Right lobe of liver (tissue), 6 donors: Measurements from ENCODE around the gene DDOST. TPM values are rescaled to one million over a fixed set of nuclear protein-coding genes. Genes with fewer than 3 reads are reported as not detected.

Source experiments
- ATAC-seq, 4 donors: fragments of 200-7000 bp; cut with Tn5 transposase; one replicate each; pipeline ENCODE4 v1.9.1; 2020; ENCODE audit warnings: mild to moderate bottlenecking in 4 of 4, moderate library complexity in 4 of 4
- DNase-seq, 3 donors: peaks; one replicate each; pipeline ENCODE4 v3.0.0-alpha.2; 2020
- H3K27ac ChIP-seq, 3 donors: fragments of 200-600 bp; one replicate each; pipeline ENCODE4 v1.8.0; 2022
- H3K27me3 ChIP-seq, 2 donors: fragments of 200-600 bp; one replicate each; pipeline ENCODE4 v1.8.0; 2022
- H3K36me3 ChIP-seq, 4 donors: fragments of 200-600 bp; sonication (generic) in 1 of 4; one replicate each; pipeline versions ENCODE4 v1.5.1 to v1.8.0; 2017 to 2022; ENCODE audit warnings: control low read depth in 1 of 4
- H3K4me1 ChIP-seq, 4 donors: fragments of 200-600 bp; sonication (generic) in 1 of 4; one replicate each; pipeline versions ENCODE4 v1.5.1 to v1.8.0; 2017 to 2022; ENCODE audit warnings: control low read depth in 1 of 4
- H3K4me3 ChIP-seq, 3 donors: fragments of 200-600 bp; one replicate each; pipeline ENCODE4 v1.8.0; 2022
- H3K9me3 ChIP-seq, 4 donors: fragments of 200-600 bp; sonication (generic) in 1 of 4; one replicate each; pipeline versions ENCODE4 v1.5.1 to v1.8.0; 2017 to 2022; ENCODE audit warnings: control low read depth in 1 of 4
- POLR2A ChIP-seq: fragments of 450-650 bp; IDR thresholded peaks from one replicate; pipeline ENCODE4 v1.6.1; 2017; ENCODE audit warnings: antibody characterized with exemption, mild to moderate bottlenecking
- WGBS: methylation state at CpG from one replicate; pipeline ENCODE4 v1.1.6; 2018; ENCODE audit warnings: low coverage, low lambda C conversion rate; ENCODE audit not compliant: insufficient coverage; ENCODE audit errors: missing lambda C conversion rate; 5-methylcytosine and 5-hydroxymethylcytosine counted together
- intact Hi-C, 2 donors: fragments of 100-400 bp; cut with DNase I; formaldehyde crosslinking; loops; one replicate each; pipeline versions ENCODE4 v1.11.2 to v1.14.1; 2022
- total RNA-seq, 6 experiments: library from RNA; depleted of rRNA in 2 of 6; stranded (reverse); fragments of >200 nt in 2 of 6; fragmentation: NEBNext Ultra II Directional in 3 of 6; extraction: Animal tissue kit (Norgen Biotek cat#: 25700) in 3 of 6; gene quantifications; one replicate each; pipeline versions ENCODE4 v1.1.0 to v1.2.4, GENCODE V29; 2016 to 2023
- TF ChIP-seq, protein P1 (sequence below), 4 donors: fragments of 200-600 bp in 3 of 4; fragments of 450-650 bp in 1 of 4; IDR thresholded peaks; one replicate each; pipeline versions ENCODE4 v1.5.1 to v1.8.0; 2016 to 2022; ENCODE audit warnings: antibody characterized with exemption in 4 of 4, mild to moderate bottlenecking in 2 of 4
- donor health status: DM: no; HTN: yes; CAD: no.
- donor health status: DM: no; HTN: no; CAD: no.
- donor health status: DM: no; HTN: no; CAD: no.
- donor health status: DM: no; HTN: yes; CAD: no.
- donor health status: DM: no; HTN: yes; CAD: no.

The DDOST gene
- total RNA-seq, 6 experiments from 2014 or later, result 53.0 to 132 (median 100) TPM

DNA sequence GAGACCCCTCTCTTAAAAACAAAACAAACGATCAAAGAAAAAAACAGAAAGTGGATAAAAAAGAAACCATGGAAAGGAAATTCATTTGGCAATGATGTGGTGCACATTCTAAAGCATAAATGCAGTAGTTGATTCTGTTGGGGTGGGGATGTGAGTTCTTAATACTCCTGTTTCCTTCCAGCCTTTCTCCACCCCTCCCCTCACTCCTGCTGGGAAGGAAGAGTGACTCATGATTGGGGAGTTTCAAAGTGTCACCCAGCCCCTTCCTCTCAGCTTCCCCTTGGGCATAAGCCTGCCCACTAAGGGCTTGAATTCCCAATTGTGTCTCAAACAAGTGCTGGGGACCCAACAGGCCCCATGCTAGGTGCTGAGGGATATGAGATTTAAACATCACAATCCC is 34.6 kb downstream of the DDOST start:
- Histone ChIP-seq H3K4me3 (no peak overlapping the region), H3K27me3 (no peaks in the 10 kb centered on the region), H3K4me1 (no peaks in the 10 kb centered on the region), H3K36me3 (no peaks in the 10 kb centered on the region), H3K27ac (no peak overlapping the region), H3K9me3 (no peaks in the 10 kb centered on the region)
- WGBS, result 38% methylated on average over 1 of the region's 1 CpG
- no peak for TF ChIP-seq POLR2A
- TF ChIP-seq, protein P1, sequence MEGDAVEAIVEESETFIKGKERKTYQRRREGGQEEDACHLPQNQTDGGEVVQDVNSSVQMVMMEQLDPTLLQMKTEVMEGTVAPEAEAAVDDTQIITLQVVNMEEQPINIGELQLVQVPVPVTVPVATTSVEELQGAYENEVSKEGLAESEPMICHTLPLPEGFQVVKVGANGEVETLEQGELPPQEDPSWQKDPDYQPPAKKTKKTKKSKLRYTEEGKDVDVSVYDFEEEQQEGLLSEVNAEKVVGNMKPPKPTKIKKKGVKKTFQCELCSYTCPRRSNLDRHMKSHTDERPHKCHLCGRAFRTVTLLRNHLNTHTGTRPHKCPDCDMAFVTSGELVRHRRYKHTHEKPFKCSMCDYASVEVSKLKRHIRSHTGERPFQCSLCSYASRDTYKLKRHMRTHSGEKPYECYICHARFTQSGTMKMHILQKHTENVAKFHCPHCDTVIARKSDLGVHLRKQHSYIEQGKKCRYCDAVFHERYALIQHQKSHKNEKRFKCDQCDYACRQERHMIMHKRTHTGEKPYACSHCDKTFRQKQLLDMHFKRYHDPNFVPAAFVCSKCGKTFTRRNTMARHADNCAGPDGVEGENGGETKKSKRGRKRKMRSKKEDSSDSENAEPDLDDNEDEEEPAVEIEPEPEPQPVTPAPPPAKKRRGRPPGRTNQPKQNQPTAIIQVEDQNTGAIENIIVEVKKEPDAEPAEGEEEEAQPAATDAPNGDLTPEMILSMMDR (IDR thresholded peaks at IDR 0.05), result no peak
- intact Hi-C loops, result no loop called here
- DNase-seq (no peak), ATAC-seq (no peak)

DNA sequence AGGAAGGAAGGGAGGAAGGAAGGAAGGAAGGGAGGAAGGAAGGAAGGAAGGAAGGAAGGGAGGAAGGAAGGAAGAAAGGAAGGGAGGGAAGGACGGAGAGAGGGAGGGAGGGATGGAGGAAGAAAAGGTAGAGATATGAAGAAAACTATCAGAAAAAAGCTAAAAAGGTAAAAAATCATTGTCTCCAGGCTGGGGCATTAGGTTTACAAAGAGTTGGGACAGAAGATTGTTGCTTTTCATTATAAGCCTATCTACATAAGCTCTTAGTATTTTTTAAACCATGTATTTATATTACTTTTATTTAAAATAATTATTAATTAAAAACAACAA is 35.1 kb downstream of the DDOST start:
- WGBS, result 57% methylated on average over 1 of the region's 1 CpG
- TF ChIP-seq, protein P1 (IDR thresholded peaks at IDR 0.05), result no peak
- no peak for TF ChIP-seq POLR2A
- no peak for ATAC-seq

DNA sequence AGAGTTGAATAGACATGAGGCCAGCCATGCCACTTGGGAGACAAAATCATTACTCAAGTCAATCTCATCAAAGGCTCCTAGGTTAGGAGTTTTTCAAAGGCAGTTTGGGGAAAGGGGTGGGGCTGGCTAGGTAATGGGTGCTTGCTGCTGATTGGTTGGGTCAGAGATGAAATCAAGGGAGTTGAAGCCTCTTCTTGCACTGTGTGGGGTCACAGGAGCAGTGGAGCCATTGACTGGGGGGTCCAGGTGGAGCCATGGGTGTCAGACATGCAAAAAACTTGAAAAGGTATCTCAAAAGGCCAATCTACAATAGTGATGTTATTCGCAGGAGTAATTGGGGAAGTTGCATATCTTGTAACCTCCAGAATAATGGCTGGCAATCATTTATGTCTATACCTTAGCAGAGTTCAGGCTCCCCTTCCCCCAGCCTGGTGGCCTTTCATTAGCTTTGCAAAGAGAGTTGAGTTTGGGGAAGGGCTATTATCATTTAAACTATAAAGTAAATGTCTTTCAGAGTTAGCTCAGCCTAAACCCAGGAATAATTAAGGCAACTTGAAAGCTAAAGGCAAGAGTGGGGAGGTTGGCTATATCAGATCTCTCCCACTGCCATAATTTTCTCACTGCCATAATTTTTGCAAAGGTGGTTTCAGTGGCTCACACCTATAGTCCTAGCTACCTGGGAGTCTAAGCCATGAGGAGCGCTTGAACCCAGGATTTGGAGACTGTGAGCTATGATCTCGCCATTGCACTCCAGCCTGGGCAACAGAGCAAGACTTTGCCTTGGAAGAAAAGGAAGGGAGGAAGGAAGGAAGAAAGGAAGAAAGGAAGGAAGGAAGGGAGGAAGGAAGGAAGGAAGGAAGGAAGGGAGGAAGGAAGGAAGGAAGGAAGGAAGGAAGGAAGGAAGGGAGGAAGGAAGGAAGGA is 35.7 kb downstream of the DDOST start:
- Histone ChIP-seq H3K9me3 (no peaks in the 10 kb centered on the region), H3K4me3 (no peak overlapping the region), H3K27me3 (no peaks in the 10 kb centered on the region), H3K36me3 (no peaks in the 10 kb centered on the region), H3K4me1 (no peaks in the 10 kb centered on the region), H3K27ac (no peak overlapping the region)
- WGBS, result 88% methylated on average over 2 of the region's 3 CpGs
- no peak for DNase-seq
- no peak for TF ChIP-seq POLR2A
- TF ChIP-seq, protein P1 (IDR thresholded peaks at IDR 0.05), result no peak
- no peak for ATAC-seq
- intact Hi-C loops, result no loop called here

More for the DNA sequence above, 35.1 kb downstream of the DDOST start:
- Histone ChIP-seq H3K4me3 (no peak overlapping the region), H3K9me3 (no peaks in the 10 kb centered on the region), H3K27ac (no peak overlapping the region), H3K36me3 (no peaks in the 10 kb centered on the region), H3K4me1 (no peaks in the 10 kb centered on the region), H3K27me3 (no peaks in the 10 kb centered on the region)
- no peak for DNase-seq
- intact Hi-C loops, result no loop called here

DNA sequence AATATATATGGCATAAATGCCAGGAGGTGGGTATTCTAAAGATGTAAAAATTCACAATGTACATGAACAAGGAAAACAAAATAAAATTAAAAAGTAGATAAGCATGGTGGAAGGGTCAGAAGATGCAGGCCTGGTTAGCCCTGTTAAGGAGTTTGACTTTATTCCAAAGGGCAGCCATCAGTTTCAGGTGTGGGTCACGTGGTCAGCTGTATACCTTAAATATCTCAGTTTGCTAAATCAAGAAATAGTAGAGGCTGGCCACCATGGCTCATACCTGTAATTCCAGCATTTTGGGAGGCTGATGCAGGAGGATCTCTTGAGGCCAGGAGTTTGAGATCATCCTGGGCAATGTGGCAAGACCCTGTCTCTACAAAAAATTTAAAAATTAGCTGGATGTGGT is 36.5 kb downstream of the DDOST start:
- WGBS, result 77% methylated on average over 1 of the region's 1 CpG
- Histone ChIP-seq H3K27ac (no peak overlapping the region), H3K9me3 (no peaks in the 10 kb centered on the region), H3K36me3 (no peaks in the 10 kb centered on the region), H3K4me3 (no peak overlapping the region), H3K4me1 (no peaks in the 10 kb centered on the region), H3K27me3 (no peaks in the 10 kb centered on the region)
- ATAC-seq (no peak), DNase-seq (no peak)
- intact Hi-C loops, result no loop called here
- TF ChIP-seq POLR2A, result no peak
- TF ChIP-seq, protein P1 (IDR thresholded peaks at IDR 0.05), result no peak
